Measurements from ENCODE around the gene RFX7.
"Not testable (repeated sequence)": the region's sequence is repeated elsewhere in the genome, so short reads cannot be mapped to it uniquely, and the experiment has no call there.

RFX7 gene

DNA sequence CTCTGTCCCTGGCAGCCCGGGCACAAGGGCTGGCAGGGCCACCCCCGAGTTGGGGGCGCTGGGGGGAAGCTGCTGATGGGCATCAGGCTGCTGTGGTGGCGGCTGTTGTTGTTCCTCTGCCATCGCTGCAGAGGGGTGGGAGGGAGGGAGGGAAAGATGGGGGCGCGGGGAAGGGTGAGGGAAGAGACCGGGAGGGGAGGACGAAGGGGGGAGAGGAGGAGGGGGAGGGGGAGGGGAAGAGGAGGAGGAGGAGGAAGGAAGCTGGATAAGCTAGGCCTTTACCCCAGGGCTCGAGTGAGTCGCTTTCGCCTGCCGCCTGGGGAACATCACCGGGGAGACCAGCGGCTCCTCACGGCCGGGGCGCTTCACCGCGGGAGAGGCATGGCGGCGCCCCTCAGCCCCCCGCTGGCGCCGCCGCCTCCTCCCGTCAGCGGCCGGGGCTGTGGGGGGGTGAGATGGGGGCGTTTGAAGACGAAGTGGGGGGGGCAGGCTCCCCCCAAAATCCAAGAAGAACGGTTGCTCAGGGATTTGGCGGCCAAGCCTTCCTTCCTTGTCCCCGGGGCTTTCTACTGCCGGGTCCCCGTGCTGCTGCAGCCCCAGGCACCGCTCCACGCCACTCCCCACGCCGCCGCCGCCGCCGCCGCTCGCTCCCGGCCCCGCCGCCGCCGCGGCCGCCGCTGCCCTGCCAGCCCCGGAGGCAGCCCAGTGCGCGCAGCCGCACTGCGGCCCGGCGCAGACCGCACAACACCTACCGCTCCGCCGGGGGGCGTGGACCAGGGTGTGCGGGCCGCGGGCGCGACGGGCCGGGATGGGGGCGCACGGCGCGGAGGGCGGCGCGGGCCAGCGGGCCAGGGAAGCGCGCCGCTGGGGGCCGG is at the start of gene RFX7:
TSS of gene RFX7 (minus strand) at position 717 of the 875 bp plus-strand sequence. CDS start at position 123, 594 bp downstream.
- DNase-seq (ENCODE audit: low read depth) = peak; percentile 42

DNA sequence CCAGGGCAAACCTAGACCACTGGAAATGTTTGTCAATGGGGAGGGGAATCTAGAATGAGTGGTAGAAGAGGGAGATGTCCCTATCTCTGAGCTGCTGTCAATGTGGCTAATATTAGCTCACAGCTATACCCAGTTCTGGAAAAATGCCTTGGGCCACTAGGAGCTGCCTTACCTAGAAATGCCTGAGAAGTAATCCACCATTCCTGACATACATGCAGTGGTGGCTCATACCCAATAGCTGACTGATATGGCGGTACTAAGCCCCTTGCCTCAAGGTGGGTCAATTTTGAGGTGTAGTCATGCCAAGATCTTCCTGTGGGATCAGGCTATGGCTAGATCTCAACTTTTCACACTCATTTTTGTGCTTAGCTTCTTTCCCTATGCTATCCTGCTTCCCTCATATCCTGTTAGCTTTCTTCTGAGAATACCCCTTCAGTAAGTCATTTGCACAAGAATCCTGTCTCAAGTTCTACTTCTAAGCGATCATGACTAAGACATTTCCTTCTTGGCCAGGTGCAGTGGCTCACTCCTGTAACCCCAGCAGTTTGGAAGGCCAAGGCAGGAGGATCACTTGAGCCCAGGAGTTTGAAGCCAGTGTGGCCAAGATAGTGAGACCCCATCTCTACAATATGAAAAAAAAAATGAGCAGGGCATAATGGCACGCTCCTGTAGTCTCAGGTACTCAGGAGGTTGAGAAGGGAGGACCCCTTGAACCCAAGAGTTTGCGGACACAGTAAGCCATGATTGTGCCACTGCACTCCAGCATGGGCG is 49.1 kb upstream of the RFX7 start:
- DNase-seq (ENCODE audit: low read depth) = no peak

DNA sequence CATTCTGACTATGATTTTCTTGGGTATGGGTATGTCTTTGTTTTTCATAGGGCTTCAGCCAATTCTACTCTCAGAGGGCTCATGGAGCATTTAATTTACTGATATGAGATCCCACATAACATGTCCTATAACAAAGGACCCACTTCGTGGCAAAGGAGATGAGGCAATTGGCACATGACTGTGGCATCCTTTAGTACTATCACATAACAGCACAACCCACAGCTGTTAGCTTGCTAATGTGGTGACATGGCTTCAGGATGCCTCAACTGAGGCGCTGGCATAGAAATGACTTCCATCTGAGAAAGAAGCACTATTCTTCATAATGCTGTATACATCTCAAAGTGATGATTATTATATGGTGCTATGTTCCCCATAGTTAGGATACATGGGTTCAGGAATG is 48.1 kb upstream of the RFX7 start:
- DNase-seq (ENCODE audit: low read depth) = no peak

DNA sequence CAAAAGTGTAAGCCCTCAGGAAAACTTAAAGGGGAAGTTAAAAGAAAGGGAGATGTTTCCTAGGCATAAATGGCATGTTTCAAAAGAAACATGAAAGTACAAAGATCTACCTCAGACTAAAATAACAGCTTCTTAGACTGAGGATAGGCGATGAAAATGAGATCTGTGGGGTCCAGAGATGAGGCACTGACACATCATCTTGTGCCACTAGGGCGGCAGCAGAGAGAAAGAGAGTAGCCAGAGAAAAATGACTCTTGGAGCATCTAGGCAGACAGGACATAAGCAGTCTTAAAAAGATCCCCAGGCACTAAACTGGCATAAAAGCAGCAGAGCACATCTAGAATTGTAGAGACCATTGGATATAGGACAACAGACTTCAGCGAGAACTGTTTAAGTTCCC is 42.5 kb upstream of the RFX7 start:
- DNase-seq (ENCODE audit: low read depth) = no peak

DNA sequence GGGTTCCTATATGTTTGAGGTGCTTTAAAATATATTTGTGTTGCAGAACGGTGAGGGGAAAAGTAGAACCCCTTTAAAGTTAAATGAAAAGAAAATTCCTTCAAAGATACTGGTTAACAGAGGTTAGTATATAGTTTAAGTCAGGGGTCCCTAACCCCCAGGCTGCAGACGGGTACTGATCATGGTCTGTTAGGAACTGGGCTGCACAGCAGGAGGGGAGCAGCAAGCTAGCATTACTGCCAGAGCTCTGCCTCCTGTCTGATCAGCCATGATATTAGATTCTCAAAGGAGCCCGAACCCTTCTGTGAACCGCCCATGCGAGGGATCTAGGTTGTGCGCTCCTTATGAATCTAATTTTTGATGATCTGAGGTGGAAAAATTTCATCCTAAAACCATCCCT is 37.5 kb upstream of the RFX7 start:
- DNase-seq (ENCODE audit: low read depth) = no peak

DNA sequence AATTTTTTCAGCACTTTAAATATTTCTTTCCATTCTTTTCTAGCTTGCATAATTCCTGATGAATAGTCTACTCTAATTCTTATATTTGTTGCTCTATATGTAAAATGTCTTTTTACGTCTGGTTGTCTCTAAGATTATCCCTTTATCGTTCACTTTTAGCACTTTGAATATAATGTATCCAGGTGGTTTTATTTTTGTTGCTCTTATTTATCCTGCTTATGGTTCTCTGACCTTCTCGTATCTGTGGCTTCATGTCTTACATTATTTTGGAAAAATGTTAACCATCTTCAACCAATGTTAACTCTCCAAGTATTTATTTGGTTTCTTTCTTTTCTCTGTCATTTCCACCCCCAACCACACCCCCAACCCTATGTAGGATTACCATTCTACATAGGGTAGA is 30.0 kb upstream of the RFX7 start:
- no peak for DNase-seq (ENCODE audit: low read depth)

DNA sequence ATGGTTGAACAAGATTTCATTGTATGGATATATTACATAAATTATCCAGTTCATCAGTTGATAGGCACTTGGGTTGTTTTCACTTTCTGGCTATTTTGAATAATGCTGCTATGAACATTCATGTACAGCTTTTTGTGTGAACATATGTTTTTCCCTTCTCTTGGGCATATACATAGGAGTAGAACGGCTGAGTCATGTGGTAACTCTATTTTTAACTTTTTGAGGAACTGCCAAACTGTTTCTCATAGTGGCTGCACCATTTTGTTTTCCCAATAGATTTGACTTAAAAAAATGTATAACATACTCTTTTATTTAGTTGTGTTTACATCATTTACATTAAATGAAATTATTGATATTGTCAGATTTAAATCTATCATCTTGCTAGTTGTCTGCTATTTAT is 28.8 kb upstream of the RFX7 start:
- DNase-seq (ENCODE audit: low read depth) = no peak

DNA sequence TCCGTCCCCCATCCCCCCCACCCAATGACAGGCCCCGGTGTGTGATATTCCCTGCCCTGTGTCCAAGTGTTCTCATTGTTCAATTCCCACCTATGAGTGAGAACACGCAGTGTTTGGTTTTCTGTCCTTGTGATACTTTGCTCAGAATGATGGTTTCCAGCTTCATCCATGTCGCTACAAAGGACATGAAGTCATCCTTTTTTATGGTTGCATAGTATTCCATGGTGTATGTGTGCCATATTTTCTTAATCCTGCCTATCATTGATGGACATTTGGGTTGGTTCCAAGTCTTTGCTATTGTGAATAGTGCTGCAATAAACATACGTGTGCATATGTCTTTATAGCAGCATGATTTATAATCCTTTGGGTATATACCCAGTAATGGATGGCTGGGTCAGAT is 22.8 kb upstream of the RFX7 start:
- not testable (repeated sequence) for DNase-seq (ENCODE audit: low read depth)

DNA sequence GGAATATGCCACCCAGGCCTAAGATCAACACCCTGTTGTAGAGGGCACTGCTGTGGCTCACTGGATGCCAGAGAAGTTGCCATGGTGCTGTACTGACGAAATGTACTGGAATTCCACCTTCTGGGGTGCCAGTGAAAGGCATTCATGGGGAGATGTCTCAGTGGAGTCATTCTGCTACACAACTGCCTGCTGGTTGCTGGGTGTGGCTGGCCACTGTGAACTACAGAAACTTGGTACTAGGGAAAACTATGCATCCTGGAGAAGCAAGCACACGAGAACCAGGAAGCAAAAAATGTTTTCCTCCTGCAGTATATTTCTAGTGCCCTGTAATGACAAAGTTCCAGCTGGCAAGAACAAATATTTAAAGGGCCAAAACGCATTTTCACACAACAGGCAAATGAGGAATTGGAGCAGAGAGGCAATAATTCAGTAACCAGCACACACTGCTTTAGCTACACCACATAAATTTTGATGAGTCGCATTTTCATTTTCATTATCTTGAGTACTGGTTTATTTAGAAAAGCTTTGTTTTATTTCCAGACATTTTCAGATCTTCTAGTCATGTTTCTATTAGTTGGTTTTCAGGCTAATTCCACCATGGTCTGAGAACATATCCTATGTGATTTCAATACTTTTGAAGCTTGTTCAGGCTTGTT is 18.3 kb upstream of the RFX7 start:
- no peak for DNase-seq (ENCODE audit: low read depth)

DNA sequence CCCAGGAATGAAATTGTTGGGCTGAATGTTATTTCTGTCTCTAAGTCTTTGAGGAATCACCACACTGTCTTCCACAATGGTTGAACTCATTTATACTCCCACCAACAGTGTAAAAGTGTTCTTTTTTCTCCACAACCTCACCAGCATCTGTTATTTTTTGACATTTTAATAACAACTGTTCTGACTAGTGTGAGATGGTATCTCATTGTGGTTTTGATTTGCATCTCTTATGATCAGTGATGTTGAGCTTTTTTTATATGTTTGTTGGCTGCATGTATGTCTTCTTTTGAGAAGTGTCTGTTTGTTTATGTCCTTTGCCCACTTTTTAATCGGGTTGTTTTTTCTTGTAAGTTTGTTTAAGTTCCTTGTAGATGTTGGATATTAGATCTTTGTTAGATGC is 13.6 kb upstream of the RFX7 start:
- not testable (repeated sequence) for DNase-seq (ENCODE audit: low read depth)

DNA sequence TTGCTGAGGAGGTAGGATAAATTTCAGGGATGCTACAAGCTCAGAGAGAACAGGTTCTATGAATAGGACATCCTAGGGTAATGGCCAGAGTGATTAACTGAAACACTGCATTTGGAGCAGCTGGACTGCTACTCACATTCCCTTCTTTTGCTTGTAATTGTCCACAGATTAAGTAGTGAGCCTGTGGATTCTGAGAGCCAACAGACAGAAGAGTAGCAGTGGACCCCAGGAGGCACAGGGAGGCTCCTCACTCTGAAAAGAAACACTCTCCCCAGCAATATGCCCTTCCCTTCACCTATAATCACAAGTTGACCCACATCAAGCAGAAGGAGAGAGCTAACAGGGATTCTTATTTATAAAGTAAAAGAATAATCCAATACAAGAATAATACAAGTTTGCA is 10.6 kb upstream of the RFX7 start:
- DNase-seq (ENCODE audit: low read depth) = no peak

DNA sequence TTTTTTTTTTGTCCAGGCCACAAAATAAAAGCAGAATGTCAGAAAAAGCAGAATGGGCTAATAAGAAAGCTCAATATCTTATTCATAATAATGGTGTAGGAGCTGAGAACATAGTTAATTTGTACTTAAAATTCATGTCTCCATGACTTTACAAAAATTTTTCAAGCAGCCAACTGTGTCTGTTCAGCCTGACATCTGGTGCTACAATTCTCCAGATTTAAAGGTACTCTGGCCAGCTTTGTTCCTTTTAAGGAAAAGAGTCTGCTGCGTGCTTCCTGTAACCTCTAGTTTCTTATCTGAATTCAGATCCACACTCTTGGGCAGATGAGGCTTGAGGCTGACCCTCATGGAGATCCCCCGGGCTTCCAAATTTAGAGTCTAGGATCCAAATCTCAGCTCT is 8.7 kb upstream of the RFX7 start:
- DNase-seq (ENCODE audit: low read depth) = no peak

DNA sequence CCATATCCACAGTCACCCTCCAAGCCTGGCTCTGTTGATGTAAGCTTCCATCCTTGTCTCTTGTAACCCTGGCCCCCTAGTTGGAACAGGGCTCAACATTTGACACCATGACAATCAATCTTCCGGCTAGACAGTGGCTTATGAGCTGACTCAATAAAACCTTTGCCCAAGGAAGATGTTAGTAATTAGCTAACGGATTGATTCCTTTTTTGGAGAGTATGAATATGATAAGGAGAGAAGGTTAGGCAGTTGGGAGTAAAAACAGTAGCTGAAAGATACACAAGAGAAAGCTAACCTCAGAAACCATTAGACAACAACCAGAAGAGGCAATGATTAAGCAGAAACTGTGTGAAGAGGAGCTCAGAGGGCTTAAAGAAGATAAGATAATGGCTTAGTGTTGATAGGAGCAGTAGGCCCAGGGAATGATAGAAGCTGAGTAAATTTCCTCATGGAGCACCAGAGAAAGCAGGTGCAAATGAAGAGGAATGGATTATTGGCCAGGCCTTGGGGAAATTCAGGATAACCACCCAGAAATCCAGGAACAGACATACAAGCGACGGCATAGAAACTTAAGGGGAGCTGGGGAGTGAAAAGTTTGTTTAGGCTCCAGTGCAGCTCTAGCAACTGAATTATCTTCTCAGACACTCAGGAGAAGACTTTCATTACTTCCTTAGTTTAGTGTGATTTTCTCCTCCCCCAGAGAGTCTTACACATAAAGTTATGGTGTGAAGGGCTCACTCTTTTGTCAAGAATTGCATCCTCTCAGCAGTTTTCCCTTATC is 7.8 kb upstream of the RFX7 start:
- no peak for DNase-seq (ENCODE audit: low read depth)

DNA sequence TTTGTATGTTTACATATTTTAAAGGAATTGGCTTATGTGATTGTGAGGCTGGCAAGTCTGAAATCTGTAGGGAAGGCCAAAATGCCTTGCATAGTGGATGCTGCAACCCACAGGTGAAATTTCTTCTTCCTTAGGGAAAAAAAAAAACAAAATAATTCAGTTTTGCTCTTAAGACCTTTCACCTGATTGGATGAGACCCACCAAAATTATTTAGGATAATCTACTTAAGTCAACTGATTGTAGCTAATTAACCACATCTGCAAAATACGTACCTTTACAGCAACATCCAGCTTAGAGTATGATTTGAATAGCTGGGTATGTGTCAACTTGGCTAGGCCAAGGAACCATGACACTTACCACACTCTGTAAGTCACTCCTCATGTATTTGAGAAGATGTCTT is 6.9 kb upstream of the RFX7 start:
- DNase-seq (ENCODE audit: low read depth) = no peak

DNA sequence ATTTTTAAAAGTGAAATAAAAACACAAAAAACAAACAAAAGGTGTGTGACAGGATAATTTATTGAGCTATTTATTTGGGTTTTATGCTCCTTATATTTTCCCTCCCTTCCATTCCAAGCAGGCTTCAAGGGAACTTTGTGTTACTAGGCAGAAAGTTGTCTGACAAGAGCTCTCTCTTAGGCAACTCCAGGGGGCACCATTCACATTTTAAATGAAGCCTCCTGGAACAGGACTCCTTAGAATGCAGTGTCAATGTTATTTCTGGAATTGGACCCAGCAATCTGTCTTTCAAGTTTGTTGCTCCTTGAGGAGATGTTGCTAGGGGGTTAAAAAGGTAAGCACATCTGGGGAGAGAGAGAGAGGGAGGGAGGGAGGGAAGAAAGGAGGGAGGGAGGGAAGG is 5.4 kb upstream of the RFX7 start:
- no peak for DNase-seq (ENCODE audit: low read depth)

DNA sequence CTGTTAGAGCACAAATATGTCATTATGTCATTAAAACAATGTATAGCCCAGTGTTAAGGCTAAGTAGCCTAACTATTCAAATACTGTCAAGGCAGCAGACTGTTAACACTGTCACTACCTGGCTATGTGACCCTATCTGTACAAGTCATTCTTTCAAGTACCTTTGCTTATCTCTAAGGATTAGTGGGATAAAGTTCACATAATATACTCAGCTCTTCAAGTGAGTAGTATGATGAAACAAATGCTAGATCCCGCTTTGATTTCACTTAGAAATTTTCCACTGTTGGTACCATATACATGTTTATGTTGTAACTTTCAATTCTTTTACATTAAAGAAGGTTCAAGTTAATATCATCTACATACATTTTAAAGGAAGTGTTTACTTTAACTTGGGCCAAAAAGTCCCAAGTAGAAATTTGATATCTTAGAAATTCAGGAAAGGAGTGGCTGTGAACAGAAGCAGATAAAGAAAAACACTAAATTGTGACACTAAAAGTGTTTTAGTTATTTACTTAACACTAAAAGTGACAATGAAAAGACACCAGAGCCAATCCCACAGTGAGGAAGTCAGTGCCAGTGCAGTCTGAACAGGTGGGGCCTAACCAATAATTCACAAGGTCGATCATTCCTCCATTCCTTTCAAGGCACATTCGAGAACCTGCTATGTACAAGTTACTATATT is 4.8 kb upstream of the RFX7 start:
- no peak for DNase-seq (ENCODE audit: low read depth)

DNA sequence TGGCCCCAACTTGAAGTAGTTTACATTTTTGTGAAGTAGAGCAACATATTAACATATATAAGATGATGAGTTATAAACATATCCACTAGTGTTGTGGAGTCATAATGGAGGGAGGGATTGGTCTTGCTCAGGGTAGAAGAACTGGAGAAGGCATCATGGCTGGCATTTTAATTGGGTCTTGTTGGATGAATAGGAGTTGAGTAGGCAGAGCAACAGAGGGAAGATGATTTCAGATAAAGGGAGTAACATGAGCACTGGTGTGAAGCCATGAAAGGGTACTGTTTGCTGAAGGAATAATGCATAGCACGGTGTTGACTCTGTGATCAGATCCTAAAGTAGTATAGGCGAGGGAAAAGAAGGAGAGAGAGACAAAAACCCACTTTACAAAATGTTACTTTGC is 3.6 kb upstream of the RFX7 start:
- DNase-seq (ENCODE audit: low read depth) = no peak

DNA sequence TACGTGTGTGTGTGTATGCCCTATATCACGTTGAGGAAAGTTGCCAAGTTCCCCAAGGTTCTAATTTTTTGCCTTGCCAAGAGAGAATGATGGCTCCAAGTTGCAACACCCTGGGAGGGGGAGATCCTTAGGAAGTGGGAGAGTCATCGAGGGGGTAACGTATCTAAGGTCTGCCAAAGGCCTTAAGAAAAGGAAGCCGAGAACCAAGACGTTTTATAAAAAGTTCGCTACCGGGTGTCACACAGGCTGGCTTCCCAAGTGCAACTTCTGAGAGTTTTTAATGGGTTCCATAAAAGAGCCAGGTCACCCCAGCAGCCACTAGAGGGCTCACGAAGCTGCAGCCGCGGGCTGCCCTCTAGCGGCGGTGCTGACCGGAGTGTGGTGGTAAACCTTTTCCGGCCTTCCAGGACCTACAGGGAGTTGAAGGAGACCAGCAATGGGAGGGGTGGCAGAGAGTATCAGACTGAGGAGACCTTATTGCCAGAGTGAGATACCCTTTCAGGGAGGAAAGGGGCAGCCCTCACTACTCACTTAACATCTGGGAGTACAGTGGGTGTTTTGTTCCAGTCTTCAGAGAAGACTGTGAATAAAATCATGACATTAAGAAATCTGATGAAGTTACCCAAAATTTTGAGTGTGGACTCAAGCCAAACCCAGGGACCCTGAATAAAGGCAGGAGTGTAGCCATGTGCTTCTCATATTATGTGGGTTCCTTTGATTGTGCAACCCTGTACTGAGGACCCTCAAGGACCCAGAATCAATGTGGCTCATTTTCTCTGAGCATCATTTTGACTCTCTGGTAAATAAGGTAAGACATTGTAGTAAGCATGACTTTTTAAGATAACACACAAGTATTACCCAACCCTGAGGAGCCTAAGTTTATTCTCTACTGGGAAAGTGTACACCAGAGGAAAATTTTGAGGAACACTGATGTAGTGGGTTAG is 2.5 kb upstream of the RFX7 start:
- peak; percentile 87 for DNase-seq (ENCODE audit: low read depth)

DNA sequence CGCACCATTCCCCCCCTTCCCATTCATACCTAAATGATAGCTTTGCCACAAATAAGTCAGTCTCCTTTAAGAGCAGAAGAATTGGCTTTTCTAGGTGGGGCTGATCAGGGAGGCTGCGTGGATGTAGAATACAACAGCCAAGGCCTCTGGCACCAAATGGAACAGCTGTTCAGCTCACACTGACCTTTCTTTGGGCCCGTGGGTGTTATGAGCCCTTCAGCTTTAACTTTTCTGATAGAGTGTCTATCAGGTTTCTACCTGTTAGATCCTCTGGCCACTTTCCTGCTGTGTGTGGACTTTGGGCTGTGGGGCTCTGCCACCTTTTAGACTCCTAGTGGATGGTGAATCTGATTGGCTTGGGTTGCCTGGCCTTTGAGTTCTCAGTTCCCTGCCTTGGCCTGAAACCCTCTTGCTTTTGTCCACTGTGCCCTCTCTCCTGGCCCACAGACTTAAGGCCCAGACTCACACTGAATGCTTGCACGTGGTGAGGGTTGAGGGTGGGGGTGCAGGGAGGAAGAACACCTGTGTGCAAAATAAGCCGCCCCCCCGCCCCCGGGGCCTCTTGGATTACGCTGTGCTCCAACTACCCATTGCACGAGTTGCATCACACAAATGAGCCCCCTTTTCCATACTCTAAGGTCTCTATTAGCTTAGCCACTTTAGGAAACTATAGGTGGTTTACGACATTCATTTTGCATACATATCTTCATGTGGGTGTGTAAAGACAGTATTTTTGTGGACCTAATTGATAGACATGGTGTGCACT is 1.3 kb upstream of the RFX7 start:
- DNase-seq (ENCODE audit: low read depth) = no peak
